Activated CD4-positive, alpha-beta T cell treated with anti-CD3 and anti-CD28 coated beads, Interleukin-2, amount 50 U/mL, for 16 hours (primary cell): ENCODE measurements around the gene CLEC11A.

Source experiments
- DNase-seq: peaks from one replicate; pipeline ENCODE4 v3.0.0-alpha.2; 2020

Gene CLEC11A

GRCh38 chr19:50705422-50706019 is 17.6 kb upstream of the CLEC11A start:
- DNase-seq = peak; percentile 46

DNA sequence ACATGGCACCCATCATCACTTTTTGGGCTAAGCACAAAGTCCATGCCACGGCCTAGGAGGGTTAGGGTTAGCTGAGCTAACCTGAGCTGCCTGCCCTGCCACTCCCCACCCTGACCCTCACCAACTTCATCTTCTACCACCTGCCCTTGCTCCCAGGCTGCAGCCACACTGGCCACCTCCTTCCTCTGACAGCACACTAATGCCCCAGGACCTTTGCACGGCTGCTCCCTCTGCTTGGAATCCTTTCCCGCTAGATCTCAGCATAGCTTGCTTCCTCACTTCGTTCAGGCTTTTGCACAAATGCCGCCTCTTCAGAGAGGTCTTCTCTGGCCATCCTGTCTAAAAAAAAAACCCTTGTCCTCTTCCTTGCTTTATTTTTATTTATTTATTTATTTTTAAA is 16.8 kb upstream of the CLEC11A start:
- DNase-seq = no peak

GRCh38 chr19:50708179-50708879 is 14.8 kb upstream of the CLEC11A start:
- DNase-seq = no peak

- DNase-seq = no peak
These were observed 13.1 kb upstream of the CLEC11A start for GRCh38 chr19:50710094-50710493.

DNA sequence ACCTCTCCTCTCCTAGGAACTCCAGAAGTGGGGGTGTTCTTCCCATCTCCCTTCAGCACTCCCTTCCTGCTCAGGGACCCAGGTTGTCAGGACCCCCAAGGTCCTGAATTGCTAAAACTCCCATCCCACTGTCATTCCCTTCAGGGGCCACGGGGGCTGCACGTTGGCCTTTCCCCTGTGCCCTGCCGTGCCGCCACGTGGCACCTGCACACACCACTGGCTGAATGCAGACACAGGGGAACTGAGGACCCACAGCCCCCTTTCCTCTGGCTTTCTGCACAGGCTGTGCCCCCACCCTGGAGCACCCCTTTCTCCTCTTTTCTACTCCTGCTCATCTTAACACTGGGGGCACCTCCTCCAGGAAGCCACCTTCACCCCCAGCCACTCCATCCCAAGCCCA is 12.6 kb upstream of the CLEC11A start:
- DNase-seq = no peak

DNA sequence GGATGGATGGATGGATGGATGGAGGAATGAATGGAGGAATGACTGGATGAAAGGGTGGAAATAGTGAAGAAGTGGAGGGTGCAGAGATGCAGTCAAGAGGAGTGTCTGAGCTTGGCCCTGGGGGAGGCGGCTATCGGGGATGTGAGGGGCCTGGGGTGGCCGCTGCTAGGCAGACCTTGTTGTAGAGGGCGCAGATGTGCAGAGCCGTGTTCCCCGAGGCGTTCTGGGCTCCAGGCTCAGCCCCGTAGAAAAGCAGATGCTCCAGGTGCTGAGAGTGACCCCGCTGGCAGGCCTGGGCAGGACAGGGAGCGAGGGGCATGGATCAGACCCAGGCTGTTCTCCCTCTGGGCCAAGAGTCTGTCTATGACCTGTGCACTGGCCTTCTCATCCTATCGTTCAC is 12.0 kb upstream of the CLEC11A start:
- no peak for DNase-seq

- no peak for DNase-seq
These were observed 11.4 kb upstream of the CLEC11A start for GRCh38 chr19:50711805-50712204.

GRCh38 chr19:50712833-50713232 is 10.3 kb upstream of the CLEC11A start:
- no peak for DNase-seq

- DNase-seq = no peak
These were observed 9.5 kb upstream of the CLEC11A start for GRCh38 chr19:50713556-50714236.

GRCh38 chr19:50716178-50717025 is 6.8 kb upstream of the CLEC11A start:
- no peak for DNase-seq

DNA sequence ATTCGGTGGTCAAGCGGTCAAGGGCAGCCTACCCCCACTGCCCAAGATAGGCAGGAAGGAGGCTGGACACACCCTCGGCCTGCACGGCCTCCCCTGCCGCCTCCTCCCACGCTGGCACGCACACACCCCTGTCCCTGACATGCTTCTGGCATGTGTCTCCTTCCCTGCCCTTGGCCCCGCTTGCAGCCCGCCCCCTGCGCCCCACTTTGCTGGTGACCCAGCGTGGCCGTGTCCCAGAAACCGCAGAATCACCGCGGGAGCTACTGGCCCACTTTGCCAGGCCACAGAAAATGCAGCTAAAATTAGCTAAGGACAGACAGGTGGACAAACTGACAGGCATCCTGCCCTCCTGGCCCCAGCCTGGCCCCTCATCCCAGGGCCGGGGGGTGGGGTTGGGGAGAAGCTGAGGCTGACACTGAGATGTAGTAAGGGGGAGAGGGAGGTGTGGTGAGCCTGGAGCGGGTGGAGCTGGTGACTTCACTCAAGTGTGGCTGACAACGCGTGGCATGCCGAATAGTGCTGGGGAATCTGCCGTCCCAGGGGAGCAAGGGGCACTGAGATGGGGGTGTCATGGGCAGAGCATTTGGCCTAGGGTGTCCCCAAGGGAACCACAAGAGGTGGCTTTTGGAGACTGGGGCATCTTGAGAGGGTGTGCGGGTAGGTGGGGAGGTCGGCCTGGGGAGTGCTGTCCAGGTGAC is 6.0 kb upstream of the CLEC11A start:
- DNase-seq = no peak

DNA sequence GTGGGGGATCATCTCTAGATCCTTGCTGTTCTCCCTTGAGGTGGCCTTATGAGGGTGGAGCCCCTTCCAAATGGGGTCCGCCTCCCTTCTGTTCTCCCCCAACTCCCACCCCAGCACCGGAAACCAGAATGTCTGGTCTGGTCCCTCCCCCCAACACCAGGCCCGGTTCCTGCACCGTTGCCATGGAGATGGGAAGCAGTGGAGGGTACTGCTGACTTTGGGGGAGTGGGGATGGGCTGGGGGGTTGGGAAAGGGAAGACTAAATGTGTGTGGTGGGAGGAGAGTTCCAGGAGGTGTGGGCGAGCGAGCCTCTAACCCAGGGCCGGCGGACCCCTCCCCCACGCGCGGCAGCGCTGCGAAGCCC is 5.3 kb upstream of the CLEC11A start:
- DNase-seq = no peak

- no peak for DNase-seq
These were observed 4.7 kb upstream of the CLEC11A start for GRCh38 chr19:50718255-50719118.

DNA sequence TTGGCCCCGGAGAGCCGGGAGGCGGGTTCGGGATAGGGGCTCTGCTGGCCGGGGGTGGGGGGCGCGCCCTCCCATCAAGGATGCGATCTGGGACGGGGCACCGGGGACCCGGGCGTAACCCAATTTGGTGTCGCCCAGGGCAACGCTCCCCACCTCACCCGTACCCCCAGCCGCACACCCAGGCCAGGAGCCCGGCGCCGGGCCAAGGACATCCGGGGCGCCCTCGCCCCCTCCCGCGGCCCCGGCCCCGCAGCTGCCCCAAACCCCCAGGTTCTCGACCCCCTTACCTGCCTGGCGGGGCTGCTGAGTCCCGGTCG is 4.1 kb upstream of the CLEC11A start:
- DNase-seq = no peak

- no peak for DNase-seq
These were observed 3.6 kb upstream of the CLEC11A start, which contains the start of gene SHANK1 for GRCh38 chr19:50719566-50719965. TSS of gene SHANK1 (minus strand) at chr19:50719802. CDS start at chr19:50716919, 2,883 bp downstream.

GRCh38 chr19:50720181-50720920 is 2.8 kb upstream of the CLEC11A start:
- no peak for DNase-seq

DNA sequence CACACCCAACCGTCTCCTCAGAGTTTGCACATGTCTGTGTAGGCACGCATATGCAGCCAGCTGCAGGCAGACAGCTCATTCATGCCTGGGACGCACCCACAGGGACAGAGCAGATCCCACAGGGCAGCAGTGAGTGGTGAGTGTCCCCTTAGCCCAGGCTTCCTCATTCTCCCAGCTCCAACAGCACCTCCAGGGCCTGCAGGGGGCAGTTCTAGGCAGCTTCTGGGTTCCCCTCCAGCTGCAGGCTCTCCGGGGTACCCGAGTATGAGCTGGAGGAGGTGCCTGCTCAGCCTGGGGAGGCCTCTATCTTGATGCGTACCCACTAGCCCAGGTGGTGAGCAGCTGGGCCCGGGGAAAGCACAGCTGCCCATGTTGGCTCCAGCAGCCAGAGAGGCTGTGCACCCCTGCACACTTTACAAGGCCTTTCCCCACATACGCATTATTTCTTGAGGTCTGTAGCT is 2.2 kb upstream of the CLEC11A start:
- no peak for DNase-seq

- DNase-seq = no peak
These were observed 1.6 kb upstream of the CLEC11A start for GRCh38 chr19:50721441-50722137.

GRCh38 chr19:50722201-50723013 is 757 bp upstream of the CLEC11A start:
- no peak for DNase-seq
